ENCODE data around the gene NRIP1.

Gene NRIP1

GRCh38 chr21:15064576-15065391 lies at the start of gene NRIP1:
NRIP1 (minus strand) TSS chr21:15065000; CDS start chr21:14968192, 96,808 bp downstream.
- peak; percentile 47 to 66 (median 56) for DNase-seq (ENCODE audit: low read depth in 3 of 3)

- DNase-seq (ENCODE audit: low read depth in 3 of 3): no peak
Measured at GRCh38 chr21:15112858-15113257, 48.1 kb upstream of the NRIP1 start.

GRCh38 chr21:15108801-15109200 lies 44.0 kb upstream of the NRIP1 start:
- DNase-seq (ENCODE audit: low read depth in 3 of 3): no peak

- DNase-seq (ENCODE audit: low read depth in 3 of 3): no peak
Measured at GRCh38 chr21:15104470-15104869, 39.7 kb upstream of the NRIP1 start.

GRCh38 chr21:15098908-15099307 lies 34.1 kb upstream of the NRIP1 start:
- DNase-seq (ENCODE audit: low read depth in 3 of 3): no peak

- DNase-seq (ENCODE audit: low read depth in 3 of 3): no peak
Measured at GRCh38 chr21:15098181-15098580, 33.4 kb upstream of the NRIP1 start.

GRCh38 chr21:15097580-15097979 lies 32.8 kb upstream of the NRIP1 start:
- no peak for DNase-seq (ENCODE audit: low read depth in 3 of 3)

- DNase-seq (ENCODE audit: low read depth in 3 of 3): no peak
Measured at GRCh38 chr21:15096146-15096545, 31.3 kb upstream of the NRIP1 start.

- no peak for DNase-seq (ENCODE audit: low read depth in 3 of 3)
Measured at GRCh38 chr21:15095326-15095725, 30.5 kb upstream of the NRIP1 start.

- no peak for DNase-seq (ENCODE audit: low read depth in 3 of 3)
Measured at GRCh38 chr21:15094706-15095105, 29.9 kb upstream of the NRIP1 start.

GRCh38 chr21:15093216-15093615 lies 28.4 kb upstream of the NRIP1 start:
- no peak for DNase-seq (ENCODE audit: low read depth in 3 of 3)

- no peak for DNase-seq (ENCODE audit: low read depth in 3 of 3)
Measured at GRCh38 chr21:15092745-15093144, 27.9 kb upstream of the NRIP1 start.

- no peak for DNase-seq (ENCODE audit: low read depth in 3 of 3)
Measured at GRCh38 chr21:15090390-15090789, 25.6 kb upstream of the NRIP1 start.

GRCh38 chr21:15088488-15088887 lies 23.7 kb upstream of the NRIP1 start:
- DNase-seq (ENCODE audit: low read depth in 3 of 3): no peak

- no peak for DNase-seq (ENCODE audit: low read depth in 3 of 3)
Measured at GRCh38 chr21:15084668-15085067, 19.9 kb upstream of the NRIP1 start.

- no peak for DNase-seq (ENCODE audit: low read depth in 3 of 3)
Measured at GRCh38 chr21:15080526-15080925, 15.7 kb upstream of the NRIP1 start.

GRCh38 chr21:15079269-15079668 lies 14.5 kb upstream of the NRIP1 start:
- DNase-seq (ENCODE audit: low read depth in 3 of 3): no peak

- DNase-seq (ENCODE audit: low read depth in 3 of 3): no peak
Measured at GRCh38 chr21:15078180-15078579, 13.4 kb upstream of the NRIP1 start.

GRCh38 chr21:15077529-15078145 lies 12.8 kb upstream of the NRIP1 start:
- DNase-seq (ENCODE audit: low read depth in 3 of 3): no peak

- no peak for DNase-seq (ENCODE audit: low read depth in 3 of 3)
Measured at GRCh38 chr21:15076730-15077129, 11.9 kb upstream of the NRIP1 start.

- DNase-seq (ENCODE audit: low read depth in 3 of 3): no peak
Measured at GRCh38 chr21:15071009-15071408, 6.2 kb upstream of the NRIP1 start.

GRCh38 chr21:15066123-15066575 lies 1.3 kb upstream of the NRIP1 start:
- DNase-seq (ENCODE audit: low read depth in 3 of 3): no peak

- DNase-seq (ENCODE audit: low read depth in 3 of 3): peak; percentile 27 to 54 (median 47)
Measured at GRCh38 chr21:15065392-15066122, 757 bp upstream of the NRIP1 start.
